T-cell (primary cell): ENCODE data around the gene IRAK3. TPM values are rescaled to one million over a fixed set of nuclear protein-coding genes. Genes with fewer than 3 reads are reported as not detected.
"Not testable (repeated sequence)": the region's sequence is repeated elsewhere in the genome, so short reads cannot be mapped to it uniquely, and the experiment has no call there.

ENCODE experiments used
- ATAC-seq, 4 experiments: fragments of 200-7000 bp in 3 of 4; fragments of 150-1000 bp in 1 of 4; cut with Tn5 transposase; replicated peaks in 1 of 4; 1 replicate in 3 of 4; 2 replicates in 1 of 4; pipeline ENCODE4 v1.10.0; 2021; ENCODE audit warnings: moderate library complexity in 3 of 4, mild to moderate bottlenecking in 2 of 4, moderate number of reproducible peaks in 1 of 4
- CTCF ChIA-PET, 2 donors: fragments of 300-600 bp; sonication (Branson Sonifier 250); formaldehyde crosslinking; loops; one replicate each; lab custom pipeline; 2022; ENCODE audit warnings: antibody characterized with exemption in 2 of 2; lab: Charles Lee
- POLR2A ChIA-PET, 2 donors: fragments of 300-600 bp; sonication (Branson Sonifier 250); formaldehyde crosslinking; loops; one replicate each; lab custom pipeline; 2022; ENCODE audit warnings: antibody characterized with exemption in 2 of 2; lab: Charles Lee
- DNase-seq, 35 experiments: peaks; one replicate each; pipeline versions ENCODE4 v3.0.0 to v3.0.0-alpha.2; 2013 to 2023
- H3K27ac ChIP-seq: one replicate; pipeline ENCODE4 v1.5.1; 2013; ENCODE audit warnings: low read length
- H3K27me3 ChIP-seq, 2 experiments: replicated peaks in 1 of 2; 1 replicate in 1 of 2; 2 replicates in 1 of 2; pipeline versions ENCODE4 v1.6.1 to v1.7.0; 2013; ENCODE audit warnings: low read length in 1 of 2, mixed read lengths in 1 of 2; ENCODE audit not compliant: control insufficient read depth in 2 of 2, insufficient read depth in 2 of 2; ENCODE audit errors: extremely low read depth in 1 of 2
- H3K36me3 ChIP-seq, 2 donors: 1 replicate in 1 of 2; 2 replicates in 1 of 2; pipeline versions ENCODE4 v1.6.1 to v1.7.0; 2013; ENCODE audit warnings: low read length in 1 of 2; ENCODE audit not compliant: control insufficient read depth in 2 of 2, insufficient read depth in 1 of 2; ENCODE audit errors: extremely low read depth in 1 of 2
- H3K4me1 ChIP-seq, 2 experiments: 1 replicate in 1 of 2; 2 replicates in 1 of 2; pipeline versions ENCODE4 v1.6.1 to v1.7.0; 2013; ENCODE audit warnings: low read length in 2 of 2, mixed read lengths in 1 of 2; ENCODE audit not compliant: insufficient read depth in 2 of 2, control insufficient read depth in 1 of 2; ENCODE audit errors: extremely low read depth in 1 of 2
- H3K4me3 ChIP-seq, 2 donors: 1 replicate in 1 of 2; 2 replicates in 1 of 2; pipeline versions ENCODE4 v1.5.1 to v1.7.0; 2013; ENCODE audit warnings: mild to moderate bottlenecking in 2 of 2, low read length in 1 of 2, moderate library complexity in 1 of 2; ENCODE audit not compliant: control insufficient read depth in 1 of 2; ENCODE audit errors: extremely low read depth in 1 of 2
- H3K9me3 ChIP-seq: 2 replicates; pipeline ENCODE4 v1.7.0; 2013
- H3K27ac Mint-ChIP-seq, 2 donors: one replicate each; pipeline ENCODE4 v1.8.0; 2020 to 2021; ENCODE audit warnings: mild to moderate bottlenecking in 2 of 2, mixed read lengths in 2 of 2
- H3K27me3 Mint-ChIP-seq, 2 donors: one replicate each; pipeline ENCODE4 v1.8.0; 2021 to 2022; ENCODE audit warnings: mixed read lengths in 2 of 2
- H3K36me3 Mint-ChIP-seq: one replicate; pipeline ENCODE4 v1.8.0; 2021; ENCODE audit warnings: mixed read lengths
- H3K4me1 Mint-ChIP-seq, 3 donors: one replicate each; pipeline ENCODE4 v1.8.0; 2020 to 2022; ENCODE audit warnings: mixed read lengths in 3 of 3, mild to moderate bottlenecking in 1 of 3
- H3K4me3 Mint-ChIP-seq, 3 donors: one replicate each; pipeline ENCODE4 v1.8.0; 2020 to 2022; ENCODE audit warnings: mild to moderate bottlenecking in 3 of 3, mixed read lengths in 3 of 3, moderate library complexity in 3 of 3
- H3K9me3 Mint-ChIP-seq, 3 donors: one replicate each; pipeline ENCODE4 v1.8.0; 2020 to 2022; ENCODE audit warnings: mixed read lengths in 3 of 3
- WGBS: methylation state at CpG from one replicate; pipeline ENCODE4 v1.1.5; 2013; ENCODE audit warnings: missing lambda C conversion rate; ENCODE audit not compliant: insufficient coverage; 5-methylcytosine and 5-hydroxymethylcytosine counted together
- total RNA-seq, 35 experiments: library from RNA in 6 of 35; stranded (reverse) in 6 of 35; fragments of 120-200 nt in 1 of 35; gene quantifications; one replicate each; pipeline versions ENCODE4 v1.2.1 to v1.2.4 and lab custom pipeline; 2013 to 2026

IRAK3 gene
- total RNA-seq, 5 donors from 2014 or later (not counting 1 experiment from before 2014, with no cell fraction given) = 0.16 to 1.0 (median 0.39) TPM

- Mint-ChIP-seq H3K4me3 (peak overlapping the region; percentile 90 to 96 (median 90)), H3K9me3 (peaks cover 0 to 14% (median 3%) of the 10 kb centered on the region in 3 donors), H3K4me1 (peaks cover 65 to 71% (median 65%) of the 10 kb centered on the region in 3 donors), H3K27me3 (no peaks in the 10 kb centered on the region), H3K36me3 (peaks cover 42% of the 10 kb centered on the region), H3K27ac (peak overlapping the region; percentile 98)
- ChIA-PET CTCF (interaction anchor here (1.0 to 2.7 kb wide), 4 partner anchors 9 to 134 kb away, joined by 3 to 22 read pairs (median 6); partner anchors contain the start of genes HELB (in 1 of the 2) and LLPH (in 1 of the 2)), POLR2A (interaction anchor here (0.6 to 2.0 kb wide), 9 partner anchors 10 to 1498 kb away, joined by 3 to 40 read pairs (median 5); partner anchors contain the start of genes LLPH (in 2 of the 2) and HELB (in 1 of the 2))
- DNase-seq = peak in 1 of 35 experiments; percentile 12
- Histone ChIP-seq H3K27me3 (peaks cover 0 to 3% of the 10 kb centered on the region in 2 experiments), H3K4me3 (peak overlapping the region; percentile 96 to 99), H3K4me1 (peaks cover 12 to 17% of the 10 kb centered on the region in 2 experiments), H3K27ac (peak overlapping the region; percentile 99), H3K36me3 (peaks cover 0 to 2% of the 10 kb centered on the region in 2 donors), H3K9me3 (peaks cover 2% of the 10 kb centered on the region)
- no peak for ATAC-seq
- WGBS = 77% methylated on average over 5 of the region's 8 CpGs
These were observed 20.6 kb upstream of the IRAK3 start for GRCh38 chr12:66168410-66168809.

GRCh38 chr12:66169221-66170170 lies 19.5 kb upstream of the IRAK3 start, which contains the start of gene TMBIM4:
TMBIM4 (minus strand) TSS chr12:66169996; CDS start chr12:66169951, 45 bp downstream.
- Mint-ChIP-seq H3K36me3 (peaks cover 32% of the 10 kb centered on the region), H3K27me3 (no peaks in the 10 kb centered on the region), H3K4me1 (peaks cover 54 to 60% (median 54%) of the 10 kb centered on the region in 3 donors), H3K27ac (peak within 1 kb of the TSS; percentile 98), H3K9me3 (peaks cover 0 to 11% (median 2%) of the 10 kb centered on the region in 3 donors), H3K4me3 (peak within 1 kb of the TSS; percentile 90 to 96 (median 90))
- Histone ChIP-seq H3K4me1 (peaks cover 12 to 17% of the 10 kb centered on the region in 2 experiments), H3K4me3 (peak within 1 kb of the TSS; percentile 96 to 99), H3K27ac (peak within 1 kb of the TSS; percentile 99), H3K9me3 (peaks cover 2% of the 10 kb centered on the region), H3K36me3 (peaks cover 0 to 2% of the 10 kb centered on the region in 2 donors), H3K27me3 (peaks cover 0 to 6% of the 10 kb centered on the region in 2 experiments)
- CTCF ChIA-PET = interaction anchor here (0.6 to 2.7 kb wide), 10 partner anchors 10 to 1380 kb away, joined by 3 to 22 read pairs (median 3); partner anchors contain the start of genes HELB (in 1 of the 2) and LLPH (in 1 of the 2)
- ATAC-seq = peak; percentile 80 to 82 (median 80)
- WGBS = under 1% methylated on average over 47 of the region's 67 CpGs
- peak; percentile 60 to 90 (median 79) for DNase-seq
- POLR2A ChIA-PET = interaction anchor here (0.6 to 2.0 kb wide), 19 partner anchors 11 to 1568 kb away, joined by 3 to 40 read pairs (median 5); partner anchors contain the start of genes LLPH (in 2 of the 2) and HELB (in 1 of the 2)

GRCh38 chr12:66170606-66171005 lies 18.4 kb upstream of the IRAK3 start:
- POLR2A ChIA-PET = interaction anchor here in 1 of 2 donors (0.7 to 1.1 kb wide), 2 partner anchors 15 to 65 kb away, joined by 5 to 9 read pairs; no protein-coding TSS in a partner anchor
- Histone ChIP-seq H3K4me3 (peak overlapping the region; percentile 96 to 99), H3K4me1 (peaks cover 12 to 17% of the 10 kb centered on the region in 2 experiments), H3K27me3 (peaks cover 0 to 11% of the 10 kb centered on the region in 2 experiments), H3K9me3 (peaks cover 2% of the 10 kb centered on the region), H3K36me3 (peaks cover 0 to 2% of the 10 kb centered on the region in 2 donors), H3K27ac (peak overlapping the region; percentile 99)
- peaks cover 0 to 5% (median 0%) of the 10 kb centered on the region in 3 donors for H3K9me3 Mint-ChIP-seq
- ATAC-seq (no peak), DNase-seq (peak in 1 of 35 experiments; percentile 11)
- H3K36me3 Mint-ChIP-seq = peaks cover 22% of the 10 kb centered on the region
- CTCF ChIA-PET = interaction anchor here in 1 of 2 donors (0.6 to 2.7 kb wide), 2 partner anchors 39 to 148 kb away, joined by 3 to 22 read pairs; partner anchors contain the start of gene LLPH
- 80% methylated on average over 2 of the region's 3 CpGs for WGBS
- no peaks in the 10 kb centered on the region for H3K27me3 Mint-ChIP-seq
- H3K4me1 Mint-ChIP-seq = peaks cover 45 to 49% (median 46%) of the 10 kb centered on the region in 3 donors
- peak overlapping the region; percentile 98 for H3K27ac Mint-ChIP-seq
- peak overlapping the region; percentile 90 to 96 (median 90) for H3K4me3 Mint-ChIP-seq

DNA sequence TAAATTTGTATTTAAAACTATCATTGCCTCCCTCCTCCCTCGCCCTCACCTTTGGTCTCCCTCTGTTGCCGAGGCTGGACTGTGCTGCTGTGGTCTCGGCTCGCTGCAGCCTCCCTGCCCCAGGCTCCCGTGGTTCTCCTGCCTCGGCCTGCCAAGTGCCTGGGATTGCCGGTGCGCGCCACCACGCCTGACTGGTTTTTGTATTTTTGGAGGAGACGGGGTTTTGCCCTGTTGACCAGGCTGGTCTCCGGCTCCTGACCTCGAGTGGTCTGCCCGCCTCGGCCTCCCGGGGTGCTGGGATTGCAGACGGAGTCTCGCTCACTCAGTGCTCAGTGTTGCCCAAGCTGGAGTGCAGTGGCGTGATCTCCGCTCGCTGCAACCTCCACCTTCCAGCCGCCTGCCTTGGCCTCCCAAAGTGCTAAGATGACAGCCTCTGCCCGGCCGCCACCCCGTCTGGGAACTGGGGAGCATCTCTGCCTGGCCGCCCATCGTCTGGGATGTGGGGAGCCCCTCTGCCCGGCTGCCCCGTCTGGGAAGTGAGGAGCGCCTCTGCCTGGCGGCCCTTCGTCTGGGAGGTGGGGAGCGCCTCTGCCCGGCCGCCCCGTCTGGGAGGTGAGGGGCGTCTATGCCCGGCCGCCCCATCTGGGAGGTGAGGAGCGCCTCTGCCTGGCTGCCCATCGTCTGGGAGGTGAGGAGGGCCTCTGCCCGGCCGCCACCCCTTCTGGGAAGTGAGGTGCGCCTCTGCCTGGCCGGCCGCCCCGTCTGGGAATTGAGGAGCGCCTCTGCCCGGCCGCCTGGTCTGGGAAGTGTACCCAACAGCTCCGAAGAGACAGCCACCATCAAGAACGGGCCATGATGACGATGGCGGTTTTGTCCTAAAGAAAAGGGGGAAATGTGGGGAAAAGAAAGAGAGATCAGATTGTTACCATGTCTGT lies 14.4 kb upstream of the IRAK3 start:
- H3K27ac Mint-ChIP-seq, H3K27ac ChIP-seq, H3K4me3 Mint-ChIP-seq, H3K9me3 ChIP-seq, POLR2A ChIA-PET, H3K9me3 Mint-ChIP-seq, H3K27me3 Mint-ChIP-seq, H3K36me3 ChIP-seq, ATAC-seq, H3K4me1 ChIP-seq, H3K36me3 Mint-ChIP-seq, DNase-seq, H3K4me3 ChIP-seq: not testable (repeated sequence)
- peaks cover 0 to 11% of the 10 kb centered on the region in 2 experiments for H3K27me3 ChIP-seq
- H3K4me1 Mint-ChIP-seq = peaks cover 10 to 13% (median 11%) of the 10 kb centered on the region in 3 donors
- 92% methylated on average over 21 of the region's 54 CpGs for WGBS
- CTCF ChIA-PET = interaction anchor here in 1 of 2 donors (0.8 kb wide), 1 partner anchor 35 kb away, joined by 3 read pairs; no protein-coding TSS in a partner anchor

GRCh38 chr12:66176105-66176900 lies 12.7 kb upstream of the IRAK3 start:
- no peak for ATAC-seq
- H3K27ac Mint-ChIP-seq = no peak overlapping the region
- H3K4me1 ChIP-seq = no peaks in the 10 kb centered on the region
- H3K36me3 Mint-ChIP-seq = no peaks in the 10 kb centered on the region
- H3K27me3 Mint-ChIP-seq = peaks cover 9 to 10% of the 10 kb centered on the region in 2 donors
- H3K27me3 ChIP-seq = peaks cover 0 to 13% of the 10 kb centered on the region in 2 experiments
- no peaks in the 10 kb centered on the region for H3K4me1 Mint-ChIP-seq
- POLR2A ChIA-PET = interaction anchor here (0.6 to 0.8 kb wide), 5 partner anchors 32 to 1128 kb away, joined by 3 to 5 read pairs (median 3); no protein-coding TSS in a partner anchor
- DNase-seq = no peak
- no peak overlapping the region for H3K27ac ChIP-seq
- no peaks in the 10 kb centered on the region for H3K9me3 Mint-ChIP-seq
- no peak overlapping the region for H3K4me3 Mint-ChIP-seq
- WGBS = no CpG with 5 or more reads among the region's 1 CpG
- H3K36me3 ChIP-seq = no peaks in the 10 kb centered on the region
- no peaks in the 10 kb centered on the region for H3K9me3 ChIP-seq
- no peak overlapping the region for H3K4me3 ChIP-seq
- CTCF ChIA-PET = interaction anchor here (0.6 to 0.9 kb wide), 4 partner anchors 37 to 87 kb away, joined by 3 read pairs; no protein-coding TSS in a partner anchor
